ENCODE results near the gene ZFPL1.

DNA sequence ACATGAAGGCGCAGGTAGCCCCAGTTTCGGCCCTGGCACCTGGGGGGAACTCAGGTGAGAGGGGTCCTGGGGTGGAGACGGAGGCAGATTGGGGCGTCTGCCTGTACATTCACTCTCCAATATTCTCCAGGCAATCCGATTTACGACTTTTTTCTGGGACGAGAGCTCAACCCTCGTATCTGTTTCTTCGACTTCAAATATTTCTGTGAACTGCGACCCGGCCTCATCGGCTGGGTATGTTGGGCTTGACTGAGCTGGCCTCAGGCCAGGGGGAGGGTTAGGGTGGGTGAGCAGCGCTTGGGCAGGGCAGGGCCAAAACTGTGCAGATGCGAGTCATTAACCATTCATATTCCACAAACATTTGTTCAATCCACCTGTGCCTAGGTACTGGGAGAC lies 29.3 kb downstream of the ZFPL1 start:
- TF ChIP-seq, protein P1, sequence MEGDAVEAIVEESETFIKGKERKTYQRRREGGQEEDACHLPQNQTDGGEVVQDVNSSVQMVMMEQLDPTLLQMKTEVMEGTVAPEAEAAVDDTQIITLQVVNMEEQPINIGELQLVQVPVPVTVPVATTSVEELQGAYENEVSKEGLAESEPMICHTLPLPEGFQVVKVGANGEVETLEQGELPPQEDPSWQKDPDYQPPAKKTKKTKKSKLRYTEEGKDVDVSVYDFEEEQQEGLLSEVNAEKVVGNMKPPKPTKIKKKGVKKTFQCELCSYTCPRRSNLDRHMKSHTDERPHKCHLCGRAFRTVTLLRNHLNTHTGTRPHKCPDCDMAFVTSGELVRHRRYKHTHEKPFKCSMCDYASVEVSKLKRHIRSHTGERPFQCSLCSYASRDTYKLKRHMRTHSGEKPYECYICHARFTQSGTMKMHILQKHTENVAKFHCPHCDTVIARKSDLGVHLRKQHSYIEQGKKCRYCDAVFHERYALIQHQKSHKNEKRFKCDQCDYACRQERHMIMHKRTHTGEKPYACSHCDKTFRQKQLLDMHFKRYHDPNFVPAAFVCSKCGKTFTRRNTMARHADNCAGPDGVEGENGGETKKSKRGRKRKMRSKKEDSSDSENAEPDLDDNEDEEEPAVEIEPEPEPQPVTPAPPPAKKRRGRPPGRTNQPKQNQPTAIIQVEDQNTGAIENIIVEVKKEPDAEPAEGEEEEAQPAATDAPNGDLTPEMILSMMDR (IDR thresholded peaks at IDR 0.05): no peak
- TF ChIP-seq POLR2A (IDR thresholded peaks at IDR 0.05): no peak
